ENCODE data around the gene ADIPOR2.

The ADIPOR2 gene

DNA sequence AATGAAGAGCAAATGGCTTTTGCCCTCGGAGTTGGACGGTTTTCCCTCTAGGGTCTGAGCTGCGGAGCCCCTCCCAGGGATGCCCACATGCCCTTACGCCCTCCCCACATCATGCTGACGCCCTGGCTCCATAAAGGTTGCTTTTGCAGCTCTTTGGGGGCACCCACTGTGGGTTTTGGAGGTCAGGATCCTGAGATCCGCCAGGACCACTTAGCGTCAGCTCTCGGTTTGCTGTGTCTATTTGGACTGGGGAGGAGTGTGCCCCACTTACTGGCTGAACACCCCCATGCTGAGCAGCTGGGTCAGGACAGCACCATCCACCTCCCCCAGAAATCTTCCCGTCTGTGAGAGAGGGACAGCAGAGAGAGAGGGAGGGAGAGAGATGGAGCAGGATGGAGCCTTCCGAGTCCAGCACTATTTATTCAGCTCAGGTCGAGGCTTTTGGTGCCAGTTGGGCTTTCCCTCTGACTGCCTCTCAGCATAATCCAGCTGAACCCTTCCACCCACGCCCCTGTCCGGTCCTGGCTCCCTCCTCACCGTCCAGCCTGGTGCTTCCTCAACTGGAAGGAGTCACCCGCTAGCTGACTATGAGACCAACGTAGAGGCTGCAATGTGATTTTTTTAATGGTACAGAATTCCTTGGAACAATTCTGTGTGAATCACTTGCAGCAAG, 110.6 kb downstream of the ADIPOR2 start:
- no peak for DNase-seq

GRCh38 chr12:1803736-1804135, 112.9 kb downstream of the ADIPOR2 start:
- no peak for DNase-seq

GRCh38 chr12:1804545-1805332, 113.9 kb downstream of the ADIPOR2 start:
- peak; percentile 83 for DNase-seq

- DNase-seq, result no peak
Measured at GRCh38 chr12:1805441-1806081, 114.7 kb downstream of the ADIPOR2 start.

DNA sequence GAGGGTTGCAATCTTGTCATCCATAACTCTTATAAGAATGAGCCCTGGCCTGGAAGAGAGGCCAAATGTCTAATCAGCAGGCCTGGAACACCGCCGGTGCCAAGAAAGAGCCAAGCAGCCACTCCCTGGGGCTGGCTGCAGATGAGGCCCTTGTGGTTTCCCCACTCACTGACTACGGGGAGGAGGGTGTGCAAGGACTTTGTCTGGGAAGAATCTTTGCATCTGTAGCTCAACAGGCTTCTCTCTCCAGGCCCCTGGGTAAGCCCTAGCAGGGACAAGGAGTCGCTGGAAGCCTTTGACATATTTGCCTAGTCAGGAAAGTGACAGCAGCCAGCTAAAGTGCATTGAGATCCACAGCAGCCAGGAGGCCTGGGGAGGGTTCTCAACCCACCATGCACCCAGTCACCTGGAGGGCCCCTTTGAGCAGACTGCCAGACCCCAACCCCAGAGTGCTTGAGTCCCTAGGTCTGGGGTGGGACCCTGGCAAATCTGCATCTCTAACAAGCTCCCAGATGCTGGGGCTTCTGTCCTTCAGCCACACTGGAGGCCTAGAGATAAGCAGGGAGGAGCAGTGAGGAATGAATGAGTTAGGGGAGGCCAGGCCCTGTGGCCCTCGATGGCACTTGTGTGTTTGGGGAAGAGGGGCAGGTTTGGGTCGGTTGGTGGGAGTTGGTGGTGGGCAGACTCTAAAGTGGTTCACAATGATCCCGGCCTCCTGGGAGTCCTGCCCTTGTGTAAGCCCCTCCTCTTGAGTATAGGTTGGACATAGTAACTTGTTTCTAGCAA, 115.6 kb downstream of the ADIPOR2 start:
- no peak for DNase-seq

- no peak for DNase-seq
Measured at GRCh38 chr12:1807087-1807860, 116.4 kb downstream of the ADIPOR2 start.

DNA sequence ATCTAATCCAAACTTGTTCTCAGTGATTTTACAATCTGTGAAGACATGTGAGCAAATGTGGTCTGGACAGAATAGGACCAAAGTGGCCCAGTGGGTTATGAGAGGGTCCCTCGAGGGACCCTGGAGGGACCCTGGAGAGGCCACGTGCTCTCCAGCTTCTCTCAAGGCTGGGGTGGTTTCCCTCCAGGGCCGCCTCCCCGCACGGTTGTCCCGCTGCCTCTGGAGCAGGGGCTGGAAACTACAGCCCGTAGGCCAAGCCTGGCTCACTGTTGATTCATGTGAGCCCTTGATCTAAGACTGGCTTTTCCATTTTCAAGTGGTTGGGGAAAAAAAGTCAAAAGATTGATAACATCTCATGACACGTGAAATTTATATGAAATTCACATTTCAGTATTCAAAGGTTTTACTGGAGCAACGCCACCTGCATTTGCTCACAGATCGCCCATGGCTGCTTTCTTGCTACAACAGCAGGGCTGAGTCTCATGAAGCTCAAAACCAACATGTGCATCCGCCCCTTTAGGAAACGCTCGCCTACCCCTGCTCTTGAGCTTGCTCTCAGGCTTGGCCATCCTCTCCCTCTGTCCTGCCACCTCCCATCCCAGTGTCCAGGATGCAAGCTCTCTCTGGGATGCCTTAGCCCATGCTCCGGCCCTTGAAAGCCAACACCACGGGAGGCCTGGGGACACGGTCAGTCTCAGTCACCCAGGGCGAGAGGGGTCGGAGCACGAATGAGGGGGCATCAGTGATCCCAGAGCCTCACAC, 117.3 kb downstream of the ADIPOR2 start:
- no peak for DNase-seq

DNA sequence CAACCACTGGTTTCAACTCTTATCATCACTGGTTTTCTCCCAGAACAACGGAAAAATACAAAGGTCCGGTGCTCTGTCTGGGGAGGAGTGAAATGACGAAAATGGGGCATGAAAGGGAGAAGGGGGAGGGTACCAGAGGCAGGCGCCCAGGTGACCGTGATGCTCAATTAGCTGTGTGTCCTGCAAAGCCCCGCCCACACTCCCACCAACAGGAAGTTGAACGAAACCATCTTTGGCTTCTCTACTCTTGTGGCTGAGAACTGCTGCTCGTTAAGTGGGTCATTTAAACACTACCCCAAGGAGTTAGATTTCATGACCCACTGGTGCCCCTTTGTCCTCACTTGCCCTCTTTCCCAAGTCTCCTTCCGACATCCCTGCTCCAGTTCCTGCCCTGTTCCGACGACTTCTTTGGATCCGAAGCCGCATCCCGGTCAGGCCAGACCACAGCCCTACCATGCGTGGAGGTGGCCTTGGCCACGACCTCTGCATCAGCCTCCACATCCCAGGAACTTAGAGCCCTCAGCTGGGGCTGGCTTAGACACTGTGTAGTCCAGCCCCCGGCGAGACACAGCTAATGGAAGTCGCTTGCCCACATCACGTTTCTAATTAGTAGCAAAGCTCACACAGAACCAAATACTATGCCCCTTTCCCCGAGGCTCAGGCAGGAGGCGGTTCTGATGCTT, 118.1 kb downstream of the ADIPOR2 start:
- DNase-seq, result no peak

DNA sequence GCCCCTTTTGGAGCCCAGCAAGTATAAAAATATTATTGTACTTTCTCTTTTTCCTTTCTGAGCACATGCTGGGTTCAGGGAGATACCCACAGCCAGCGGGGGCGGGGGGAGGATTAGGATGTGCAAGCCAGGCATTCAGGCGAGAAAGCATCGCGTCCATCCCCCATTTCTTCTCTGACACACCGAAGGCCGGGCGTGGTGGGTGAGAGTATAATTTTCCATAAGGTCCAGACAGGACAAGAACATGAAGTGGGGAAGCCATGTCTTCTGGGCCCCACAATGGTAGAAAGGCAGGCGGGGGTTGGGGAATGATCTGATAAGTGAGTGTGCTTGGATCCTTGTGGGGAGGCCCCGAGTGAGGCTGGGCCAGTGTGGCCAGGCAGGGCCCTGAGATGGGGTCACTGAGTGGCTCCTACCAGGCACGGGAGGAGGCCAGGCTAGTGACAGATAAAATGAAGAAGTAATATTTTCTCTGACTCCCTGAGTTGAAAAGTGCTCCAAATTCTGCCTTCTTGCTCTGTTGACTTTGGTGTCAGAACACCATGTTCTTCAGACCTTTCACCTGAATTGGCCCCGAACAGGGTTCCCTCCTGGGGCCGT, 118.8 kb downstream of the ADIPOR2 start:
- DNase-seq, result no peak

GRCh38 chr12:1810201-1810930, 119.5 kb downstream of the ADIPOR2 start:
- DNase-seq, result no peak

- no peak for DNase-seq
Measured at GRCh38 chr12:1810931-1811280, 120.0 kb downstream of the ADIPOR2 start.

GRCh38 chr12:1811281-1811947, 120.5 kb downstream of the ADIPOR2 start:
- DNase-seq, result no peak

DNA sequence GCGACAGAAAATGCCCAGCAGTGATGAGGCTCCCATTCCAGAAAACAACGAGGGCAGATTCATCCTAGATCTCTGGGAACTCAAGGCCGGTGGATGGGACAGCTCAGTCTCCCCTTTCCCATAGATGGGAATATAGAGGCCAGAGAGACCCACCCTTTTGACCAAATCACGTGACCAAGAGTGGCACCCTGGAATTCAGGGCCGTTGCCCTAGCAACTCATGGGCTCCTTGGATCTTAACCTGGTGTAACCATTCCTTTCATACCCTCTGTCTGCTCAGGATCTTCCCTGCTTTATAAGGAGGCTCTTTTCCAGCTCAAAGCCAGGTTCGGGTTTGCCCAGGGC, 121.0 kb downstream of the ADIPOR2 start:
- DNase-seq, result no peak

- DNase-seq, result no peak
Measured at GRCh38 chr12:1812650-1813302, 121.9 kb downstream of the ADIPOR2 start.

- no peak for DNase-seq
Measured at GRCh38 chr12:1814266-1814665, 123.4 kb downstream of the ADIPOR2 start.

GRCh38 chr12:1815108-1815507, 124.2 kb downstream of the ADIPOR2 start:
- DNase-seq, result no peak

GRCh38 chr12:1815814-1816729, 125.2 kb downstream of the ADIPOR2 start:
- DNase-seq, result no peak
